NOMO-1 treated with DMSO at 0.1 percent for 48 hours (cell line): Measurements from ENCODE around the gene UTS2.

ENCODE experiments used
- DNase-seq: peaks from one replicate; lab custom pipeline; 2025; ENCODE audit not compliant: unreplicated experiment; lab: John Stamatoyannopoulos, UW

Gene UTS2

GRCh38 chr1:7863756-7864328 is 11.0 kb upstream of the UTS2 start:
- no peak for DNase-seq

GRCh38 chr1:7862211-7863060 is 9.6 kb upstream of the UTS2 start:
- no peak for DNase-seq

GRCh38 chr1:7861452-7861851 is 8.6 kb upstream of the UTS2 start:
- DNase-seq: no peak

GRCh38 chr1:7860130-7860529 is 7.3 kb upstream of the UTS2 start:
- no peak for DNase-seq

GRCh38 chr1:7859406-7859805 is 6.5 kb upstream of the UTS2 start:
- DNase-seq: no peak

GRCh38 chr1:7857985-7858384 is 5.1 kb upstream of the UTS2 start:
- DNase-seq: no peak

- no peak for DNase-seq
These were observed 4.1 kb upstream of the UTS2 start for GRCh38 chr1:7857000-7857399.

- DNase-seq: peak; percentile 76
These were observed 3.5 kb upstream of the UTS2 start for GRCh38 chr1:7856345-7856744.

GRCh38 chr1:7853684-7854026 is 790 bp upstream of the UTS2 start:
- no peak for DNase-seq

- no peak for DNase-seq
These were observed 2.1 kb downstream of the UTS2 start for GRCh38 chr1:7850786-7851185.

GRCh38 chr1:7847599-7847998 is 5.3 kb downstream of the UTS2 start:
- no peak for DNase-seq

- DNase-seq: no peak
These were observed 6.2 kb downstream of the UTS2 start for GRCh38 chr1:7846656-7847055.

- no peak for DNase-seq
These were observed 7.1 kb downstream of the UTS2 start for GRCh38 chr1:7845761-7846160.

- DNase-seq: no peak
These were observed 10.3 kb downstream of the UTS2 start for GRCh38 chr1:7842517-7842916.

GRCh38 chr1:7839526-7839925 is 13.3 kb downstream of the UTS2 start:
- DNase-seq: no peak

- DNase-seq: no peak
These were observed 14.2 kb downstream of the UTS2 start for GRCh38 chr1:7838714-7839113.

GRCh38 chr1:7833035-7833434 is 19.8 kb downstream of the UTS2 start:
- no peak for DNase-seq

GRCh38 chr1:7831458-7831857 is 21.4 kb downstream of the UTS2 start:
- peak; percentile 74 for DNase-seq

GRCh38 chr1:7827126-7827955 is 25.5 kb downstream of the UTS2 start:
- no peak for DNase-seq

- DNase-seq: no peak
These were observed 26.5 kb downstream of the UTS2 start for GRCh38 chr1:7826363-7826762.

- no peak for DNase-seq
These were observed 28.2 kb downstream of the UTS2 start for GRCh38 chr1:7824701-7825100.

GRCh38 chr1:7821282-7821681 is 31.6 kb downstream of the UTS2 start:
- DNase-seq: no peak
